Urothelium cell line (cell line): ENCODE measurements around the gene TBC1D22A.

ENCODE experiments used
- DNase-seq: peaks from one replicate; pipeline ENCODE4 v3.0.0; 2011; ENCODE audit warnings: low spot score, mixed read lengths
- FAIRE-seq: peaks from 2 replicates; lab custom pipeline; 2011; peaks lifted over from hg19 to GRCh38; lab: Jason Lieb, UNC

TBC1D22A gene

GRCh38 chr22:47036936-47037485 is 274.6 kb downstream of the TBC1D22A start:
- no peak for DNase-seq
- FAIRE-seq: no peak

GRCh38 chr22:47038206-47038835 is 275.9 kb downstream of the TBC1D22A start:
- DNase-seq: no peak

GRCh38 chr22:47039356-47039755 is 276.9 kb downstream of the TBC1D22A start:
- FAIRE-seq: no peak
- DNase-seq: no peak

More at GRCh38 chr22:47038206-47038835, 275.9 kb downstream of the TBC1D22A start:
- no peak for FAIRE-seq

- DNase-seq (no peak), FAIRE-seq (peak; percentile 30)
Observed at GRCh38 chr22:47040486-47041270, 278.2 kb downstream of the TBC1D22A start.

GRCh38 chr22:47041271-47042115 is 279.0 kb downstream of the TBC1D22A start:
- no peak for FAIRE-seq
- DNase-seq: no peak

- FAIRE-seq (no peak), DNase-seq (no peak)
Observed at GRCh38 chr22:47042116-47042825, 279.8 kb downstream of the TBC1D22A start.

- no peak for DNase-seq
- FAIRE-seq: no peak
Observed at GRCh38 chr22:47042861-47043496, 280.5 kb downstream of the TBC1D22A start.

GRCh38 chr22:47043835-47044721 is 281.6 kb downstream of the TBC1D22A start:
- FAIRE-seq: no peak
- no peak for DNase-seq

- DNase-seq: no peak
- no peak for FAIRE-seq
Observed at GRCh38 chr22:47044722-47045535, 282.5 kb downstream of the TBC1D22A start.

- FAIRE-seq (no peak), DNase-seq (no peak)
Observed at GRCh38 chr22:47045691-47046410, 283.4 kb downstream of the TBC1D22A start.

GRCh38 chr22:47046411-47047065 is 284.1 kb downstream of the TBC1D22A start:
- DNase-seq (no peak), FAIRE-seq (no peak)

- DNase-seq: no peak
- no peak for FAIRE-seq
Observed at GRCh38 chr22:47047321-47048122, 285.1 kb downstream of the TBC1D22A start.

- FAIRE-seq (no peak), DNase-seq (no peak)
Observed at GRCh38 chr22:47048123-47049077, 285.9 kb downstream of the TBC1D22A start.

- no peak for DNase-seq
- FAIRE-seq: no peak
Observed at GRCh38 chr22:47049078-47049624, 286.7 kb downstream of the TBC1D22A start.
